ENCODE results near the gene FBXO44. TPM values are rescaled to one million over a fixed set of nuclear protein-coding genes. Genes with fewer than 3 reads are reported as not detected.

Gene FBXO44
- total and polyA plus RNA-seq, 2 donors from 2014 or later = 22.5 to 66.6 TPM

DNA sequence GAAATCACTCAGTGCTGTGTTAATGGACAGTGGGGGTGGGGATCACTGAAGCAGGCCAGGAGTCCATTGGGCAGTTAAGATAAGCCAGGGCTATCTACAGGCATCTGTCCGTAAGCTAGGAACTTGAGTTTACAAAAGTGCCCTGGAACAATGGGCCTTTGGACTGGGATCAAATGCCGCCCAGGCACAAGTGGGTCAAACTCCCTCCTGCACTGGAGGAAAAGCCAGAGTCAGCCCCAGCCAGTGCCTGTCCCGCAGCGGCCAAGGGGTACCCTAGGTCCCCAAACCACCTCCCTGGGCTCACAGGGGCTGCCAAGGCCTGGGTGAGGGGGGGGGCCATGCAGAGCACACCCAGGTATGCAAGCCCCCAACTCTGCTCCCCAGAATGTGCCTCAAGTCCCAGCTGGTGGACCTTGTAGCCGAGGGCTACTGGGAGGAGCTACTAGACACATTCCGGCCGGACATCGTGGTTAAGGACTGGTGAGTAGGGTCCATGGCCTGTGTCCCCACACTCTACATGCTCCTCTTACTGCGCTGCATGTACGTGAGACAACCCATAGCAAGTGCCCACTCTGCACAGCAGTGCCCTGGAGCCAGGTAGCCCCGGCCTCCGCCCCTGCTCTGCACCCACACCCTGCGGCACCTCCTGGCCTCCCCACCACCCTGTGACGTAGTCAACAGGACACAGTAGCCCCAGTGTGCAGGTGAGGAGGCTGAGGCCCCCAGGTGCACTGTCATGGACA is 17.0 kb downstream of the FBXO44 start:
- Histone ChIP-seq H3K4me1 (ENCODE audit: control insufficient read depth in 2 of 3, insufficient read depth in 2 of 3, low read depth in 1 of 3, low read length in 3 of 3) (peaks cover 0 to 2% (median 0%) of the 10 kb centered on the region in 3 donors), H3K27ac (ENCODE audit: low read depth in 2 of 2, low read length in 2 of 2) (no peak overlapping the region), H3K27me3 (ENCODE audit: control insufficient read depth, insufficient read depth, low read length) (no peaks in the 10 kb centered on the region), H3K9ac (ENCODE audit: low read length in 3 of 3) (no peak overlapping the region), H3K36me3 (ENCODE audit: control insufficient read depth in 2 of 3, insufficient read depth in 3 of 3, low read length in 3 of 3) (peaks cover 0 to 2% (median 2%) of the 10 kb centered on the region in 3 donors), H3K9me3 (ENCODE audit: control insufficient read depth in 2 of 3, insufficient read depth in 1 of 3, low read length in 3 of 3) (no peaks in the 10 kb centered on the region), H3K4me3 (ENCODE audit: low read length in 3 of 3) (no peak overlapping the region)
- intact Hi-C loops (cut with DNase I) = no loop called here
- TF ChIP-seq, protein P1, sequence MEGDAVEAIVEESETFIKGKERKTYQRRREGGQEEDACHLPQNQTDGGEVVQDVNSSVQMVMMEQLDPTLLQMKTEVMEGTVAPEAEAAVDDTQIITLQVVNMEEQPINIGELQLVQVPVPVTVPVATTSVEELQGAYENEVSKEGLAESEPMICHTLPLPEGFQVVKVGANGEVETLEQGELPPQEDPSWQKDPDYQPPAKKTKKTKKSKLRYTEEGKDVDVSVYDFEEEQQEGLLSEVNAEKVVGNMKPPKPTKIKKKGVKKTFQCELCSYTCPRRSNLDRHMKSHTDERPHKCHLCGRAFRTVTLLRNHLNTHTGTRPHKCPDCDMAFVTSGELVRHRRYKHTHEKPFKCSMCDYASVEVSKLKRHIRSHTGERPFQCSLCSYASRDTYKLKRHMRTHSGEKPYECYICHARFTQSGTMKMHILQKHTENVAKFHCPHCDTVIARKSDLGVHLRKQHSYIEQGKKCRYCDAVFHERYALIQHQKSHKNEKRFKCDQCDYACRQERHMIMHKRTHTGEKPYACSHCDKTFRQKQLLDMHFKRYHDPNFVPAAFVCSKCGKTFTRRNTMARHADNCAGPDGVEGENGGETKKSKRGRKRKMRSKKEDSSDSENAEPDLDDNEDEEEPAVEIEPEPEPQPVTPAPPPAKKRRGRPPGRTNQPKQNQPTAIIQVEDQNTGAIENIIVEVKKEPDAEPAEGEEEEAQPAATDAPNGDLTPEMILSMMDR (IDR thresholded peaks at IDR 0.05; ENCODE audit: borderline replicate concordance, extremely low read depth, insufficient read depth) = no peak
- FAIRE-seq = no peak
- no peak for DNase-seq

DNA sequence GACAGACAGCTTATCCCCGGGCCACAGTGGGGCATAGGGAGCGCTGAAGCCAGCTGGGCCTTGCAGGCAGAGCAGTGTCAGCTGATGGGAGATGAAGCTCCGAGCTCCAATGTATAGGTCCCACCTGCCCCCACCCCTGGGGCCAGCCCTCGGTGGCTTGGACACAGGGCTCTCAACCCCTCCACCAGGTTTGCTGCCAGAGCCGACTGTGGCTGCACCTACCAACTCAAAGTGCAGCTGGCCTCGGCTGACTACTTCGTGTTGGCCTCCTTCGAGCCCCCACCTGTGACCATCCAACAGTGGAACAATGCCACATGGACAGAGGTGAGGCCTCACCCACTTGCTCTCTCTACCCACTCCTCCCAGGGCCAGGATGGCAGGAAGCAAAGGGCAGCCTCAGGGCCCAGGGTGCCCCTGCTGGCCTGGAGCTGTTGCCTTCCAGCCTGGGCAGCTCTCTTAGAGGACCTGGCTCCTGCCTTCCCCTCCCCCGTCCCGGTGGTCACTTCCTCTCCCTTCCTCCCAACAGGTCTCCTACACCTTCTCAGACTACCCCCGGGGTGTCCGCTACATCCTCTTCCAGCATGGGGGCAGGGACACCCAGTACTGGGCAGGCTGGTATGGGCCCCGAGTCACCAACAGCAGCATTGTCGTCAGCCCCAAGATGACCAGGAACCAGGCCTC is 18.6 kb downstream of the FBXO44 start:
- Histone ChIP-seq H3K27ac (ENCODE audit: low read depth in 2 of 2, low read length in 2 of 2) (no peak overlapping the region), H3K9ac (ENCODE audit: low read length in 3 of 3) (no peak overlapping the region), H3K9me3 (ENCODE audit: control insufficient read depth in 2 of 3, insufficient read depth in 1 of 3, low read length in 3 of 3) (no peaks in the 10 kb centered on the region), H3K4me1 (ENCODE audit: control insufficient read depth in 2 of 3, insufficient read depth in 2 of 3, low read depth in 1 of 3, low read length in 3 of 3) (peaks cover 0 to 2% (median 0%) of the 10 kb centered on the region in 3 donors), H3K4me3 (ENCODE audit: low read length in 3 of 3) (no peak overlapping the region), H3K27me3 (ENCODE audit: control insufficient read depth, insufficient read depth, low read length) (no peaks in the 10 kb centered on the region), H3K36me3 (ENCODE audit: control insufficient read depth in 2 of 3, insufficient read depth in 3 of 3, low read length in 3 of 3) (peaks cover 0 to 2% (median 2%) of the 10 kb centered on the region in 3 donors)
- intact Hi-C loops (cut with DNase I) = no loop called here
- DNase-seq (no peak), FAIRE-seq (no peak)
- TF ChIP-seq, protein P1 (IDR thresholded peaks at IDR 0.05; ENCODE audit: borderline replicate concordance, extremely low read depth, insufficient read depth) = no peak

DNA sequence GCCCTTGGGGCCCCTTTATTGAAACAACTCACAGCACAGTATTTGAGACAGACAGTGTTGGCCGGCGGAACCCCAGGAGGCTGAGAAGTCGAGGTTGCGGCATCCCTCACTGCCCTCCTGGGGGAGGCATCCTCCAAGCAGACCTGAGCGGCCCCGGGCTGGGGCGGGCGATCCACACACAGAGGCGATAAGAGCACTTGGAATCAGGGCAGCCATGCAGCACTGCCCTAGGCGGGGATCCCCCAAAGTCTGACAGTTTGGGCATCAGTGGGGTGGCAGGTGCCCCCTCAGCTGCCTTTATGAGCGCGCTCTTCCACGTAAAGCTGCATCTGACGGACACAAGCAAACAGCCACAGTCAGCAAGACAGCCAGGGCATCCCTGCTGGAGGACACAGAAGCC is 19.8 kb downstream of the FBXO44 start:
- Histone ChIP-seq H3K9ac (ENCODE audit: low read length in 3 of 3) (no peak overlapping the region), H3K4me3 (ENCODE audit: low read length in 3 of 3) (no peak overlapping the region), H3K9me3 (ENCODE audit: control insufficient read depth in 2 of 3, insufficient read depth in 1 of 3, low read length in 3 of 3) (no peaks in the 10 kb centered on the region), H3K27ac (ENCODE audit: low read depth in 2 of 2, low read length in 2 of 2) (no peak overlapping the region), H3K36me3 (ENCODE audit: control insufficient read depth in 2 of 3, insufficient read depth in 3 of 3, low read length in 3 of 3) (peaks cover 0 to 2% (median 2%) of the 10 kb centered on the region in 3 donors), H3K4me1 (ENCODE audit: control insufficient read depth in 2 of 3, insufficient read depth in 2 of 3, low read depth in 1 of 3, low read length in 3 of 3) (peaks cover 0 to 2% (median 0%) of the 10 kb centered on the region in 3 donors), H3K27me3 (ENCODE audit: control insufficient read depth, insufficient read depth, low read length) (no peaks in the 10 kb centered on the region)
- TF ChIP-seq, protein P1 (IDR thresholded peaks at IDR 0.05; ENCODE audit: borderline replicate concordance, extremely low read depth, insufficient read depth) = no peak
- DNase-seq = no peak
- no peak for FAIRE-seq
- intact Hi-C loops (cut with DNase I) = no loop called here
